HL-60 (cell line): ENCODE data around the gene INPP4B.

Experiments used
- CTCF ChIP-seq: IDR thresholded peaks from one replicate; pipeline ENCODE4 v1.5.1; 2011; ENCODE audit warnings: low read length, control low read depth, inconsistent platforms; ENCODE audit not compliant: insufficient read depth
- POLR2AphosphoS5 ChIP-seq: IDR thresholded peaks from 2 replicates; pipeline ENCODE4 v1.6.1; 2012; ENCODE audit warnings: low read depth
- TF ChIP-seq, protein P1 (sequence below): IDR thresholded peaks from 2 replicates; pipeline ENCODE4 v1.6.1; 2012; ENCODE audit warnings: low read depth; ENCODE audit not compliant: insufficient replicate concordance

- TF ChIP-seq CTCF (no peak), POLR2AphosphoS5 (no peak)
- TF ChIP-seq, protein P1, sequence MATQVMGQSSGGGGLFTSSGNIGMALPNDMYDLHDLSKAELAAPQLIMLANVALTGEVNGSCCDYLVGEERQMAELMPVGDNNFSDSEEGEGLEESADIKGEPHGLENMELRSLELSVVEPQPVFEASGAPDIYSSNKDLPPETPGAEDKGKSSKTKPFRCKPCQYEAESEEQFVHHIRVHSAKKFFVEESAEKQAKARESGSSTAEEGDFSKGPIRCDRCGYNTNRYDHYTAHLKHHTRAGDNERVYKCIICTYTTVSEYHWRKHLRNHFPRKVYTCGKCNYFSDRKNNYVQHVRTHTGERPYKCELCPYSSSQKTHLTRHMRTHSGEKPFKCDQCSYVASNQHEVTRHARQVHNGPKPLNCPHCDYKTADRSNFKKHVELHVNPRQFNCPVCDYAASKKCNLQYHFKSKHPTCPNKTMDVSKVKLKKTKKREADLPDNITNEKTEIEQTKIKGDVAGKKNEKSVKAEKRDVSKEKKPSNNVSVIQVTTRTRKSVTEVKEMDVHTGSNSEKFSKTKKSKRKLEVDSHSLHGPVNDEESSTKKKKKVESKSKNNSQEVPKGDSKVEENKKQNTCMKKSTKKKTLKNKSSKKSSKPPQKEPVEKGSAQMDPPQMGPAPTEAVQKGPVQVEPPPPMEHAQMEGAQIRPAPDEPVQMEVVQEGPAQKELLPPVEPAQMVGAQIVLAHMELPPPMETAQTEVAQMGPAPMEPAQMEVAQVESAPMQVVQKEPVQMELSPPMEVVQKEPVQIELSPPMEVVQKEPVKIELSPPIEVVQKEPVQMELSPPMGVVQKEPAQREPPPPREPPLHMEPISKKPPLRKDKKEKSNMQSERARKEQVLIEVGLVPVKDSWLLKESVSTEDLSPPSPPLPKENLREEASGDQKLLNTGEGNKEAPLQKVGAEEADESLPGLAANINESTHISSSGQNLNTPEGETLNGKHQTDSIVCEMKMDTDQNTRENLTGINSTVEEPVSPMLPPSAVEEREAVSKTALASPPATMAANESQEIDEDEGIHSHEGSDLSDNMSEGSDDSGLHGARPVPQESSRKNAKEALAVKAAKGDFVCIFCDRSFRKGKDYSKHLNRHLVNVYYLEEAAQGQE: no peak
These were observed 425.6 kb downstream of the INPP4B start for GRCh38 chr4:142420311-142421095.
